ENCODE measurements around the gene RABGAP1.

Gene RABGAP1

DNA sequence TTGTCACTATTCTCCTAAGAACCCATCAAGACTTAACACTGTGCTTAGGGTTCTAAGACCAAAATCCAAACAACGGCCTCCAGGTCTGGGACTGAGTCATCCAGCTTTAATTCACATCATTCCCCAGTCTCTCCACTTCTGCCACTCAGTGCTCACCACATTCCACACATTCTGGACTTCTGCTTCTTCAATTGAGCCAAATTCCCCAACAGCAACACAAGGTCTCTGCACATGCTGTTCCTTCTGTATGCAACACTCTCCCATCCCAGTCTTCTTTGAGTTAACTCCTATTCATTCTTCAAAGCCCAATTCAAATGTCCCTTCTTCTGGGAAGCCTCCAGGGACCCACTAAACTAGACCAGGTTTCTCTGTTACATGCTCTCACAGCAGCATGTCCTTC is 190.4 kb downstream of the RABGAP1 start:
- Histone ChIP-seq H3K9ac (no peak overlapping the region), H3K4me3 (no peak overlapping the region), H3K27ac (no peak overlapping the region), H3K9me3 (replicated peaks in 1 of 11) (no peaks in the 10 kb centered on the region), H3K4me2 (no peak overlapping the region), H4K20me1 (no peaks in the 10 kb centered on the region), H3K27me3 (no peaks in the 10 kb centered on the region), H3K36me3 (peaks cover 45 to 100% (median 98%) of the 10 kb centered on the region in 11 experiments), H3K4me1 (no peaks in the 10 kb centered on the region)
- no peak for TF ChIP-seq Cebpa-rat (IDR thresholded peaks at IDR 0.05)

DNA sequence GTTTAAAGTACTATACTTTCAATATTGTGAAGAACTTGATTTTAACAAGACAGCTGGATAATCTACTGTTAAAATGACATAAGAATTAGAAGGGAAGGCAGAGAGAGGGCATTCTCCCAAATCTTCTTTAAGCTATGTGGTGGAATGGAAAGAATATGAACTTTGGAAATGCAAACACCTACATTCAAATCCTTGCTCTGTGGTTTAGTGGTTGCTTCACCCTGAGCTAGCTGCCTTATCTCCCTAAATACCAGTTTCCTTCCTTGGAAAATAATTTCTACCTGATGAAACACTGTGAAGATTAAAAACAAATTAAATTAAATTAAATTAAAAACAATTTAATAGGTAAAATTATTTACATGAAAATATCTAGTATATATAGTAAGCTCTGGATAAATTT is 191.2 kb downstream of the RABGAP1 start:
- Histone ChIP-seq H3K36me3 (peaks cover 46 to 100% (median 98%) of the 10 kb centered on the region in 11 experiments), H3K4me1 (no peaks in the 10 kb centered on the region), H3K4me2 (no peak overlapping the region), H3K27ac (no peak overlapping the region), H3K27me3 (no peaks in the 10 kb centered on the region), H3K9me3 (replicated peaks in 1 of 11) (no peaks in the 10 kb centered on the region), H3K4me3 (no peak overlapping the region), H3K9ac (no peak overlapping the region), H4K20me1 (no peaks in the 10 kb centered on the region)
- TF ChIP-seq Cebpa-rat (IDR thresholded peaks at IDR 0.05) = no peak

DNA sequence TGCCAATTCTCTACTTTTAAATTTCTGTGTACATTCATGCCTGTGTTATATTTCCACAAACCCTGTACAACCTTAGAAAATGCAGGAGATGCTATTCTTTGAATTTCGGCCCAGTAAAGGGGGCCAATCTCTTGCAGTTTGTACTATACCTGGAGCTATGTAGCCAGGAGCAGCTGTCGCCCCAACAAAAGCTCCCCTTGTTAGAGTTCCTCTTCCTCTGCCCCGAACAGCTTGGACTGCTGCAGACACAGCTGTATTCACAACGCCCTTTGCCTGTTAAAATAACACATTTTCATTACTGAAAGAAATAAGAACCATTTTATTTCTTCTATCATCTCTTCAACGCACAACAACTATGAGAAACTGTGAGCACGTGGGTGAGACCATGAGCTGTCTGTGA is 191.9 kb downstream of the RABGAP1 start:
- no peaks in the 10 kb centered on the region for H3K4me1 ChIP-seq
- H3K4me2 ChIP-seq = no peak overlapping the region
- no peaks in the 10 kb centered on the region for H4K20me1 ChIP-seq
- H3K4me3 ChIP-seq = no peak overlapping the region
- TF ChIP-seq Cebpa-rat (IDR thresholded peaks at IDR 0.05) = no peak
- no peak overlapping the region for H3K27ac ChIP-seq
- H3K36me3 ChIP-seq = peaks cover 45 to 100% (median 97%) of the 10 kb centered on the region in 11 experiments
- H3K9me3 ChIP-seq (replicated peaks in 1 of 11) = no peaks in the 10 kb centered on the region
- H3K27me3 ChIP-seq = no peaks in the 10 kb centered on the region
- no peak overlapping the region for H3K9ac ChIP-seq

DNA sequence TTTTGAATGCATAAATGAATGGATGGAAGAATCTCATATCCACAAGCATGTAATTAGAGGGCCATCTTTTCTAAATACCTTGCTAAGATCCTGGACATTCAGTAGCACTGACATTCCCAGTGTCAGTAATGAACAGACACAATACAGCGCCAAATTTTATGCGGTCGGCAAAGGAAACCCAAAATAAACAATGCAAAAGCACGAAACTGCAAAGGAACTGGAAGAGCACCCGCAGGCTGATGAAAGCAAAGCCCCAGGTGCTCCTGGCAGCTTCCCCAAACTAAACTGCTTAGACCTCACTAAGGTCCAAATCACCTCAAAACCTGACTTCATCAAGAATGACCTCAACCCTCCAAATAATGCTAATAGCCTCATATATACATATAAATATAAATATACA is 194.6 kb downstream of the RABGAP1 start:
- TF ChIP-seq Cebpa-rat (IDR thresholded peaks at IDR 0.05) = no peak
- Histone ChIP-seq H3K9me3 (replicated peaks in 1 of 11) (no peaks in the 10 kb centered on the region), H3K4me2 (no peak overlapping the region), H3K4me1 (no peaks in the 10 kb centered on the region), H3K27ac (no peak overlapping the region), H3K4me3 (no peak overlapping the region), H3K9ac (no peak overlapping the region), H3K27me3 (no peaks in the 10 kb centered on the region), H4K20me1 (no peaks in the 10 kb centered on the region), H3K36me3 (peaks cover 39 to 100% (median 96%) of the 10 kb centered on the region in 11 experiments)

DNA sequence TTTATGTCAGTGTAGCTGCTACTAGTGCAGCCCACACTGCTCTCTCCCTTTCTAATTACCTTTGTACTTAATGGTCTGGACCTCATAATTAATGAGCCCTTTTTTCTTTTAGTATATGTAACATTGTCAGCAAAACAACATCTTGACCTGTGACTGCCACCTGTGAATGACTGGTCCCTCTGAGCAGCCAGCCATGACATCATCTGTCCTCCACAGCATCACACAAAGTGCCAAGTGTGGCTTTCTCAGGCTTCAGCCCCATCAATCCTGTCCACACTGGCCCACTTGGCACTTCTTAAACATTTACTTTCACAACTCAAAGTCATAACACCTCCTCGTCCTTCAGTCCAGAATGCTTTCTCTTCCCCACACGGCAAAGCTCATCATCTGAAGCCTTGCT is 197.3 kb downstream of the RABGAP1 start:
- no peaks in the 10 kb centered on the region for H3K4me1 ChIP-seq
- no peaks in the 10 kb centered on the region for H3K9me3 ChIP-seq (replicated peaks in 1 of 11)
- no peak for TF ChIP-seq Cebpa-rat (IDR thresholded peaks at IDR 0.05)
- H3K9ac ChIP-seq = no peak overlapping the region
- H4K20me1 ChIP-seq = no peaks in the 10 kb centered on the region
- H3K27ac ChIP-seq = no peak overlapping the region
- H3K36me3 ChIP-seq = peaks cover 17 to 99% (median 89%) of the 10 kb centered on the region in 11 experiments; a peak in 21 of 22 replicates
- no peak overlapping the region for H3K4me3 ChIP-seq
- no peak overlapping the region for H3K4me2 ChIP-seq
- no peaks in the 10 kb centered on the region for H3K27me3 ChIP-seq

GRCh38 chr9:123149067-123149466 is 208.2 kb downstream of the RABGAP1 start:
- peaks cover 31 to 100% (median 91%) of the 10 kb centered on the region in 11 experiments for H3K36me3 ChIP-seq
- H4K20me1 ChIP-seq = no peaks in the 10 kb centered on the region
- H3K27ac ChIP-seq = no peak overlapping the region
- no peaks in the 10 kb centered on the region for H3K4me1 ChIP-seq
- H3K9me3 ChIP-seq (replicated peaks in 1 of 11) = peaks cover 4 to 20% (median 9%) of the 10 kb centered on the region in 11 experiments; a peak in 14 of 22 replicates
- no peak overlapping the region for H3K4me2 ChIP-seq
- no peak for TF ChIP-seq Cebpa-rat (IDR thresholded peaks at IDR 0.05)
- no peak overlapping the region for H3K4me3 ChIP-seq
- H3K9ac ChIP-seq = no peak overlapping the region
- no peaks in the 10 kb centered on the region for H3K27me3 ChIP-seq

GRCh38 chr9:123150708-123151503 is 210.1 kb downstream of the RABGAP1 start:
- Histone ChIP-seq H4K20me1 (no peaks in the 10 kb centered on the region), H3K4me2 (no peak overlapping the region), H3K27me3 (no peaks in the 10 kb centered on the region), H3K9me3 (replicated peaks in 1 of 11) (peaks cover 4 to 20% (median 9%) of the 10 kb centered on the region in 11 experiments; a peak in 14 of 22 replicates), H3K36me3 (peaks cover 44 to 100% (median 92%) of the 10 kb centered on the region in 11 experiments), H3K27ac (no peak overlapping the region), H3K9ac (no peak overlapping the region), H3K4me1 (no peaks in the 10 kb centered on the region), H3K4me3 (no peak overlapping the region)
- TF ChIP-seq Cebpa-rat (IDR thresholded peaks at IDR 0.05) = no peak
